Activated CD8-positive, alpha-beta memory T cell treated with anti-CD3 and anti-CD28 coated beads, Interleukin-2, amount 10 ng/mL, durations not matched to agents 7 days and 5 days (primary cell): ENCODE data around the gene EMILIN2. TPM values are rescaled to one million over a fixed set of nuclear protein-coding genes. Genes with fewer than 3 reads are reported as not detected.

ENCODE experiments used
- ATAC-seq: fragments of 150-1000 bp; cut with Tn5 transposase; one replicate; pipeline ENCODE4 v1.10.0; 2021; ENCODE audit warnings: moderate library complexity
- CTCF ChIA-PET: fragments of 350-600 bp; sonication (Branson Sonifier 250); formaldehyde crosslinking; loops from one replicate; lab custom pipeline; 2021; ENCODE audit warnings: antibody characterized with exemption; lab: Charles Lee
- DNase-seq: peaks from one replicate; pipeline ENCODE4 v3.0.0-alpha.2; 2020
- H3K27ac Mint-ChIP-seq: one replicate; pipeline ENCODE4 v1.8.0; 2021; ENCODE audit warnings: mild to moderate bottlenecking, mixed read lengths
- H3K27me3 Mint-ChIP-seq: one replicate; pipeline ENCODE4 v1.8.0; 2021; ENCODE audit warnings: mixed read lengths
- H3K36me3 Mint-ChIP-seq: one replicate; pipeline ENCODE4 v1.8.0; 2021; ENCODE audit warnings: mild to moderate bottlenecking, mixed read lengths
- H3K4me1 Mint-ChIP-seq: one replicate; pipeline ENCODE4 v1.8.0; 2021; ENCODE audit warnings: mixed read lengths
- H3K4me3 Mint-ChIP-seq: one replicate; pipeline ENCODE4 v1.8.0; 2021; ENCODE audit warnings: mild to moderate bottlenecking, moderate library complexity, mixed read lengths
- H3K9me3 Mint-ChIP-seq: one replicate; pipeline ENCODE4 v1.8.0; 2022; ENCODE audit warnings: low read depth, mixed read lengths
- total RNA-seq, 2 experiments: library from RNA; stranded (reverse); gene quantifications; one replicate each; pipeline ENCODE4 v1.2.3, GENCODE V29; 2021

Gene EMILIN2
- total RNA-seq, 2 experiments from 2014 or later: 17.3 to 19.0 TPM

DNA sequence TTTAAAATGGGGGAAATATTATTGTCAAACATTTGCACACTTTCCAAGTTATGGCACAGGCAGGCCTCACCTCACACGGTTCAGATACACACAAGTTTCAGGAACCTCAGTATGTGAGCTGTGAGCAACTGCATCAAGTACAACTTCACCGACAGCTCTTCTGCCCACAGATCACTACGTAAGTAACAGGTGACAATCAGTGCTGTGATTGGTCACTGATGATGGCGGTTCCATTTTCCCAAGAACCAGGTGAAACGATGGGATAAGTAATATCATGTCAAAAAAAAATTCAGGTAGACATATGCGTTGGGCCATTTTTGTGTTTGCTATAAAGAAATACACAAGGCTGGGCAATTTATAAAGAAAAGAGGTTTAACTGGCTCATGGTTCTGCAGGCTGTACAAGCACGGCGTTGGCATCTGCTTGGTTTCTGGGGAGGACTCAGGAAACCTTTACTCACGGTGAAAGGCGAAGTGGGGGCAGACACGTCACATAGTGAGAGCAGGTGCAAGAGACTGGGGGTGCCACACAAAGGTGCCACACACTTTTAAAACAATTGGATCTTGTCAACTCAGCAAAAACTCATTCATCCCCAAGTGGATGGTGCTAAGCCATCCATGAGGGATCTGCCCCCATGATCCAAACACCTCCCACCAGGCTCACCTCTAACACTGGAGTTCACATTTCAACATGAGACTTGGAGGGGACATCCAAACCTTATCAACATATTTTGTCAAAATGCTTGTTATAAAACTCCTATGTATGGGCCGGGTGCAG lies 108.3 kb downstream of the EMILIN2 start:
- ATAC-seq: no peak
- no peak for DNase-seq
- Mint-ChIP-seq H3K4me1 (peaks cover 72% of the 10 kb centered on the region), H3K9me3 (no peaks in the 10 kb centered on the region), H3K4me3 (no peak overlapping the region), H3K27ac (peak overlapping the region; percentile 89), H3K36me3 (peaks cover 79% of the 10 kb centered on the region), H3K27me3 (no peaks in the 10 kb centered on the region)
- CTCF ChIA-PET: interaction anchor here (1.0 to 10.9 kb wide), 4 partner anchors 8 to 31 kb away, joined by 3 to 111 read pairs (median 6); no protein-coding TSS in a partner anchor

DNA sequence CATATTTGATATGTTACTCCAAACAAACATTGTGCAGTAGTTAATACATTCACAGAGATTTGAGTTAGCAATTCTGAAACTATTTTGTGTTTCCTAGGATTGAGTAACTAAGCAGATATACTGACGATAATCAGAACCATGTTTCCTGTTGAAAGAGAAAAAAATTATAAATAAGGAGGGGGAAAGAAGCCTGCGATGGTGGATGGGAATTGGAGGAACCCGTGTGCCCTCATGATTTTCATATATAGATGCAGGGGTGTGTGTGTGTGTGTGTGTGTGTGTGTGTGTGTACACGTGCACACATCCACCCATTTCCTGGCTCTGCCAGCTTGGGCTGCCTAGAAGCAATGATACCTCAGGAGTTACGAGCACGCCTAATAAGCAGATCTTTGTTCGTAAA lies 109.2 kb downstream of the EMILIN2 start:
- no peaks in the 10 kb centered on the region for H3K9me3 Mint-ChIP-seq
- CTCF ChIA-PET: interaction anchor here (1.2 to 10.9 kb wide), 4 partner anchors 8 to 30 kb away, joined by 3 to 111 read pairs (median 38); no protein-coding TSS in a partner anchor
- peak overlapping the region; percentile 89 for H3K27ac Mint-ChIP-seq
- H3K4me1 Mint-ChIP-seq: peaks cover 71% of the 10 kb centered on the region
- H3K27me3 Mint-ChIP-seq: no peaks in the 10 kb centered on the region
- peaks cover 69% of the 10 kb centered on the region for H3K36me3 Mint-ChIP-seq
- H3K4me3 Mint-ChIP-seq: peak overlapping the region; percentile 62
- ATAC-seq (peak; percentile 10), DNase-seq (no peak)

DNA sequence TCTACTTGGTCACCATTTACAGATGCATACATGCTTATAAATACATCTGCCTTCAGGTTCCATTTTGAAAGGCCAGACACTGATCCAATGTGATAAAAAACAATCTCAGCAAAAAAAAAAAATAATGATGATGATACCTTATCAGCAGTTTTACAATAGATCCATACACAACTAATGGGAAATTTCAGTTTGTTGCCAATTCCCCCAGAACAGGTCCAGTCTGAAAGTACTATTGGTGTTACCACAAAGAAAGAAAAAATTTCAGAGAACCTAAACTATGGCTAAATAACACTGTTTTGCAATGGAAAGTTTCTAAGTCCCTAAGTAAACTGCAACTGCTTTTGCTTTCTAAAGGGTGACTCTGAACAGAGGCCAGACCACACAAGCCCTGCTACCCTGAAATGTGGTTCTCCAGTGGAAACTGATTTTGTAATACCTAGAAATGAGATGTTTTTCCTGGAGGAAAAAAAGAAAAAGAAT lies 112.1 kb downstream of the EMILIN2 start:
- peak overlapping the region; percentile 100 for H3K27ac Mint-ChIP-seq
- DNase-seq (peak; percentile 83), ATAC-seq (peak; percentile 40)
- peak overlapping the region; percentile 50 for H3K4me3 Mint-ChIP-seq
- H3K36me3 Mint-ChIP-seq: peaks cover 55% of the 10 kb centered on the region
- peaks cover 88% of the 10 kb centered on the region for H3K4me1 Mint-ChIP-seq
- CTCF ChIA-PET: interaction anchor here (1.2 to 10.9 kb wide), 7 partner anchors 10 to 103 kb away, joined by 3 to 111 read pairs (median 17); no protein-coding TSS in a partner anchor
- no peaks in the 10 kb centered on the region for H3K9me3 Mint-ChIP-seq
- H3K27me3 Mint-ChIP-seq: no peaks in the 10 kb centered on the region

DNA sequence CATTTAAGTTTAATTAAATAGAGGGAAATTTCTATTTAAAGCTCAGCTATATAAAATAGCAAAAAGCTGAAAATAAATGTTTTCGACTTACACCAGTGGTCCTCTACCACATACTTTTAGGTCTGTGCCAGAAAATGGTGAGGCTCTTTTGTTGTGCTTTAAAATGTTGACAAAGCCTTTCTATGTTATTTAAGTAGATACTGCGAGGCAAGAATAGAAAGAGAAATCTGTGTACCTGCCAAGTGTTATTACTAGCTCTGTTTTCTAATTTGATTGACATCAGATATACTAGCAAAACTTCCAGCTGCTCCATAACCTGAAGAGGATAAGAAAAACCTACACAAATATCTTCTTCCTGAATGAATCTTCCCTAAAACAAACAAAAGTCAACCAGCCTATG lies 112.5 kb downstream of the EMILIN2 start:
- H3K36me3 Mint-ChIP-seq: peaks cover 53% of the 10 kb centered on the region
- no peaks in the 10 kb centered on the region for H3K9me3 Mint-ChIP-seq
- peak overlapping the region; percentile 100 for H3K27ac Mint-ChIP-seq
- ATAC-seq (no peak), DNase-seq (no peak)
- CTCF ChIA-PET: interaction anchor here (1.0 to 10.9 kb wide), 7 partner anchors 13 to 103 kb away, joined by 3 to 111 read pairs (median 17); no protein-coding TSS in a partner anchor
- H3K27me3 Mint-ChIP-seq: no peaks in the 10 kb centered on the region
- H3K4me1 Mint-ChIP-seq: peaks cover 87% of the 10 kb centered on the region
- peak overlapping the region; percentile 75 for H3K4me3 Mint-ChIP-seq

DNA sequence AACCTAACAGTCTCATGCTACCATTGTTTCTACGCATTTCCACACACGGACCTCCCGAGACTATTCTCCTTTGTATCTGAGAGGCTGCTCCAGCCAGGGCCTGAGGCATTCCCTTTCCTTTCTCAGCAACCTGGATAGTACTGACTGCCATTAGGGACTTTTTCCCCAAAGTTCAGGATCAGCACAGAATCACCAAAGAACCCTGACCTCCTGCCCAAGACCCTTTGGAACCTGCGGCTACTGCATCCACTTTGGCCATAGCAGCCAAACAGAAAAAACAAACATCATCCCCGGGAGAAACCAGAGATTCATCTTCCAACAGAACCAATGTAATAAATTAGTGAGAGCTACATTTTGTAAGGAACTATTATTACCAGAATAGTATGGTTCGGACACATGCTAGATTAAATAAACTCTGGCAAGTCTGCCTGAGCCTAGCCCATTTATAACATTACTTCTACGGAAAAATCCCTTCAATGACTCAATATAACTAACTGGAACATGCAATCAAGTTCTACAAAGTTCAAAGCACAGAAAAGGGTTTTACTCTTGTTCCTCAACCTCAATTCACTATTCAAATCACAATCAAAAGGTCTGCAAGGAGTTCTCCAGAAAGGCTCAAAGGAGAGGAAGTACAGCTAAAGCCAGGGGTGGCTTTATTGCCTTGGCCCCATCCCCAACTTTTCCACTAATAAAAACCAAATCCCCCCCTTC lies 114.3 kb downstream of the EMILIN2 start:
- ATAC-seq (no peak), DNase-seq (no peak)
- CTCF ChIA-PET: interaction anchor here (0.8 to 10.9 kb wide), 9 partner anchors 8 to 287 kb away, joined by 3 to 111 read pairs (median 7); partner anchors contain the start of gene MYL12A
- H3K36me3 Mint-ChIP-seq: peaks cover 44% of the 10 kb centered on the region
- peak overlapping the region; percentile 100 for H3K27ac Mint-ChIP-seq
- H3K9me3 Mint-ChIP-seq: no peaks in the 10 kb centered on the region
- no peaks in the 10 kb centered on the region for H3K27me3 Mint-ChIP-seq
- H3K4me3 Mint-ChIP-seq: peak overlapping the region; percentile 75
- peaks cover 83% of the 10 kb centered on the region for H3K4me1 Mint-ChIP-seq

DNA sequence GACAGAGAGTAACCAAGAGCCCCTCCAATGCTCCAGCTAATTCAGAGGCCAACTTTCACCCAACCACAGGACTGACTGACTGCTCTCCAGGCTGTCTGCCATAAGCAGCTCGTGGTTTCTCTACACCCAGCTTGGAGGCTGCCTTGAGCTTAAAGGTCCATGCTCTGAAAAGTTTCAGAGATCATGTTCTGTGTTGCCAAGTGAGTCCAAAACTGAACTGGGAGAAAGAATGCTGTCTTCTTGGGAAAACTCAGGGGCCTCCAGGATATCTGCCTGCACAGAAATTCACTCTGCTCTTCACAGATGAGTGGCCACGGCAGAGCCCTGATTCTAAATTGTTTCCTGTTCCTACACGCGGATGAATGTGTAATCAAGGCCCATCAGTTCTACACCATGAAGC lies 115.0 kb downstream of the EMILIN2 start:
- CTCF ChIA-PET: interaction anchor here (0.8 to 10.9 kb wide), 7 partner anchors 11 to 284 kb away, joined by 3 to 111 read pairs (median 7); no protein-coding TSS in a partner anchor
- peak overlapping the region; percentile 100 for H3K27ac Mint-ChIP-seq
- ATAC-seq (peak; percentile 29), DNase-seq (peak; percentile 62)
- peaks cover 40% of the 10 kb centered on the region for H3K36me3 Mint-ChIP-seq
- no peaks in the 10 kb centered on the region for H3K9me3 Mint-ChIP-seq
- peaks cover 83% of the 10 kb centered on the region for H3K4me1 Mint-ChIP-seq
- no peaks in the 10 kb centered on the region for H3K27me3 Mint-ChIP-seq
- H3K4me3 Mint-ChIP-seq: peak overlapping the region; percentile 75

DNA sequence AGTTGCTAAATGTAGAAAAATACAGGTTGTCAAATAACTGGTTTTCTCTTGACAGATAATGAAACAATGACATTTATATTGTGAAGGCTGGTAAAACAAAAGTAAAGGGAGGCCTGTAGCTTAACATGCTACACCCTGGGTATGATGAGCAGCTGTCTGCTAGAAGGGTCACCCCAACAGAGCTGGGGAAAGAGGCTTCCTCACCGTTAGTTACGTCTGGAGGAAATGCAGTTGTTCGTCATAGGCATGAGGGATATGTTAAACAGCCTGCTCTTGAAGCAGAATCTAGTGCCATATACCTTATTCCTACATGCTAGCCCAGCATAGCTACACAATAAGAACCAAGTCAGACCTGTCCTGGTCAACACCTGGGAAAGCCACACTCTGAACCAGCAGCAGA lies 116.2 kb downstream of the EMILIN2 start:
- Mint-ChIP-seq H3K9me3 (no peaks in the 10 kb centered on the region), H3K4me3 (peak overlapping the region; percentile 62), H3K27me3 (no peaks in the 10 kb centered on the region), H3K4me1 (peaks cover 82% of the 10 kb centered on the region), H3K27ac (peak overlapping the region; percentile 100), H3K36me3 (peaks cover 32% of the 10 kb centered on the region)
- DNase-seq: peak; percentile 79
- CTCF ChIA-PET: interaction anchor here (0.9 to 10.9 kb wide), 6 partner anchors 8 to 31 kb away, joined by 3 to 111 read pairs (median 30); no protein-coding TSS in a partner anchor
- ATAC-seq: peak; percentile 44

DNA sequence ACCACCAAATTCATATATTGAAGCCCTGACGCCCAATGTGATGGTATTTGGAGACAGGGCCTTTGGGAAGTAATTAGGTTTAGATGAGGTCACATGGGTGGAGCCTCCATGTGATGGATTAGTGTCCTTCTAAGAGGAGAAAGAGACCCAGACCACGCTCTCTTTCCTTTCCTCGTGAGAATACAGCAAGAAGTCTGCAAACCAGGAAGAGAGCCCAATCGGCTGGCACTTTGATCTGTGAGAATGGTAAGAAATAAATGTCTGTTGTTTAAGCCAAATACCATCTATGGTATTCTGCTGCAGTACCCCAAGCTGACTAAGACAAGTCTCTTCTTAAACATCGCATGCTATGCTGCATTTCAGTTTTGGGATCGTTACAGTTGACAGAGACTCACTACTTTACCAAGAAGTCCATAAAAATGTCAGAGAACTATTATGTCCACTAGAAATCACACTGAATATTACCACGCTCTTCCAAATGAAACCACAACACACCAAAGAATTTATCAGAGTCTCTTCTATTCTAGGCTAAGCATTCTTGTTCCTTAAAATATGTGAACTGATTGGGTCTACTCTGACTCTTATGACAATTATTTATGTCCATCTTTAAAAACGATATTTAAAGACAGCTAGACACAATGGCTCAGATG lies 117.7 kb downstream of the EMILIN2 start:
- Mint-ChIP-seq H3K27me3 (no peaks in the 10 kb centered on the region), H3K36me3 (peaks cover 20% of the 10 kb centered on the region), H3K4me1 (peaks cover 84% of the 10 kb centered on the region), H3K27ac (peak overlapping the region; percentile 98), H3K9me3 (no peaks in the 10 kb centered on the region), H3K4me3 (peak overlapping the region; percentile 58)
- CTCF ChIA-PET: interaction anchor here (1.0 to 10.9 kb wide), 5 partner anchors 14 to 99 kb away, joined by 5 to 111 read pairs (median 5); no protein-coding TSS in a partner anchor
- ATAC-seq (no peak), DNase-seq (no peak)

Other genes starting within 250 kb of the EMILIN2 start
- 100 to 1,000 TPM; 129 to 174 TPM for gene SMCHD1, start 191.3 kb upstream of the EMILIN2 start, total RNA-seq
- gene LPIN2, start 166.1 kb downstream of the EMILIN2 start, total RNA-seq: 10 to 100 TPM; 77.6 to 78.4 TPM